Epithelial cell of proximal tubule (primary cell): ENCODE measurements around the gene SLC12A7. TPM values are rescaled to one million over a fixed set of nuclear protein-coding genes. Genes with fewer than 3 reads are reported as not detected.

Experiments used
- DNase-seq: peaks from one replicate; pipeline ENCODE4 v3.0.0-alpha.2; 2011; ENCODE audit warnings: low read depth
- H3K4me3 ChIP-seq: 2 replicates; pipeline ENCODE4 v1.5.1; 2011; ENCODE audit warnings: low read depth, mild to moderate bottlenecking, low read length
- CTCF ChIP-seq: conservative IDR thresholded peaks from 2 replicates; pipeline ENCODE4 v1.5.1; 2012; ENCODE audit warnings: low read depth, mild to moderate bottlenecking, low read length
- total RNA-seq: library from RNA; depleted of rRNA; stranded (reverse); fragments of >200 nt; gene quantifications from 2 replicates; pipeline ENCODE4 v1.2.3, GENCODE V29; 2015

SLC12A7 gene
- total RNA-seq, 1 donor from 2014 or later, result 32.8 TPM

GRCh38 chr5:1034986-1035385, 76.9 kb downstream of the SLC12A7 start:
- no peak for TF ChIP-seq CTCF
- H3K4me3 ChIP-seq, result no peak overlapping the region
- DNase-seq, result no peak

GRCh38 chr5:1034421-1034905, 77.4 kb downstream of the SLC12A7 start:
- DNase-seq, result no peak
- H3K4me3 ChIP-seq, result no peak overlapping the region
- TF ChIP-seq CTCF, result no peak

- no peak for DNase-seq
- TF ChIP-seq CTCF, result no peak
- H3K4me3 ChIP-seq, result no peak overlapping the region
Observed at GRCh38 chr5:1033606-1034420, 78.0 kb downstream of the SLC12A7 start.

GRCh38 chr5:1033178-1033577, 78.7 kb downstream of the SLC12A7 start:
- H3K4me3 ChIP-seq, result no peak overlapping the region
- TF ChIP-seq CTCF, result no peak
- DNase-seq, result no peak

GRCh38 chr5:1032551-1033027, 79.3 kb downstream of the SLC12A7 start:
- DNase-seq, result no peak

GRCh38 chr5:1032011-1032410, 79.9 kb downstream of the SLC12A7 start:
- no peak overlapping the region for H3K4me3 ChIP-seq
- TF ChIP-seq CTCF, result no peak
- DNase-seq, result no peak

More at GRCh38 chr5:1032551-1033027, 79.3 kb downstream of the SLC12A7 start:
- no peak overlapping the region for H3K4me3 ChIP-seq
- TF ChIP-seq CTCF, result no peak

- no peak overlapping the region for H3K4me3 ChIP-seq
- TF ChIP-seq CTCF, result no peak
- no peak for DNase-seq
Observed at GRCh38 chr5:1031306-1031959, 80.4 kb downstream of the SLC12A7 start.
